Activated naive CD4-positive, alpha-beta T cell treated with anti-CD3 and anti-CD28 coated beads for 36 hours (primary cell): Measurements from ENCODE around the gene FARP1. TPM values are rescaled to one million over a fixed set of nuclear protein-coding genes. Genes with fewer than 3 reads are reported as not detected.

ENCODE experiments used
- CTCF ChIA-PET: fragments of 350-600 bp; sonication (Branson Sonifier 250); formaldehyde crosslinking; loops from one replicate; lab custom pipeline; 2021; ENCODE audit warnings: antibody characterized with exemption; lab: Charles Lee
- DNase-seq: peaks from one replicate; pipeline ENCODE4 v3.0.0-alpha.2; 2020
- H3K27ac Mint-ChIP-seq: one replicate; pipeline ENCODE4 v1.8.0; 2021; ENCODE audit warnings: mild to moderate bottlenecking, mixed read lengths
- H3K27me3 Mint-ChIP-seq: one replicate; pipeline ENCODE4 v1.8.0; 2021; ENCODE audit warnings: low read depth, mixed read lengths
- H3K36me3 Mint-ChIP-seq: one replicate; pipeline ENCODE4 v1.8.0; 2021; ENCODE audit warnings: low read depth, mixed read lengths
- H3K4me1 Mint-ChIP-seq: one replicate; pipeline ENCODE4 v1.8.0; 2021; ENCODE audit warnings: low read depth, mixed read lengths
- H3K4me3 Mint-ChIP-seq: one replicate; pipeline ENCODE4 v1.8.0; 2021; ENCODE audit warnings: mild to moderate bottlenecking, moderate library complexity, mixed read lengths
- H3K9me3 Mint-ChIP-seq: one replicate; pipeline ENCODE4 v1.8.0; 2021; ENCODE audit warnings: mixed read lengths
- intact Hi-C: fragments of 100-400 bp; cut with micrococcal nuclease; formaldehyde crosslinking; loops from one replicate; pipeline ENCODE4 v1.15.1; 2023
- total RNA-seq, 2 experiments: library from RNA; stranded (reverse); gene quantifications; one replicate each; pipeline ENCODE4 v1.2.3, GENCODE V29; 2021

The FARP1 gene
- total RNA-seq, 2 experiments from 2014 or later: 0.27 to 0.38 TPM

- no peaks in the 10 kb centered on the region for H3K36me3 Mint-ChIP-seq
- H3K9me3 Mint-ChIP-seq: no peaks in the 10 kb centered on the region
- no peak overlapping the region for H3K27ac Mint-ChIP-seq
- DNase-seq: no peak
- CTCF ChIA-PET: interaction anchor here (1.0 kb wide), 1 partner anchor 342 kb away, joined by 3 read pairs; no protein-coding TSS in a partner anchor
- intact Hi-C loops: no loop called here
- no peaks in the 10 kb centered on the region for H3K27me3 Mint-ChIP-seq
- H3K4me1 Mint-ChIP-seq: no peaks in the 10 kb centered on the region
- H3K4me3 Mint-ChIP-seq: no peak overlapping the region
Measured at GRCh38 chr13:98311200-98311548, 168.3 kb downstream of the FARP1 start.

DNA sequence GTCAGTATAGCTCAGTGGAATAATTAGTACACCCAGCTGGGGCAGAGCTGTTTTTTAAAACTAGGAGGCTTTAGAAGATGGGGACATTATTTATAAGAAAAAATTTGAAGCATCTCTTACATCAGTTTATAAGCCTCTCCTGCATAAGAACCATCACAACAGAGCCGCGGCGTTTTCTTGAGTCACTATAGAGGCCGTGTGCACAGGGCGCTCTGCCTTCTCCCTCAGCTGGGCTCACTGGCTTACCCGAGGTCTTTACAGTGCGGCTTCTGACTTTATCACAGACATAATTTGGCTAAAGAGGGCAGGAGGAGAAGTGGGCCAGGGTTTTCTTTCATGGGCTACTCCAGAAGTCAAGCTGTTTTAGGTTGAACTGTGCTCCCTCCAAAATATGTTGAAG is 169.7 kb downstream of the FARP1 start:
- CTCF ChIA-PET: no interaction called here
- Mint-ChIP-seq H3K9me3 (no peaks in the 10 kb centered on the region), H3K27me3 (no peaks in the 10 kb centered on the region), H3K4me1 (no peaks in the 10 kb centered on the region), H3K4me3 (no peak overlapping the region), H3K27ac (no peak overlapping the region), H3K36me3 (no peaks in the 10 kb centered on the region)
- no peak for DNase-seq
- intact Hi-C loops: no loop called here

DNA sequence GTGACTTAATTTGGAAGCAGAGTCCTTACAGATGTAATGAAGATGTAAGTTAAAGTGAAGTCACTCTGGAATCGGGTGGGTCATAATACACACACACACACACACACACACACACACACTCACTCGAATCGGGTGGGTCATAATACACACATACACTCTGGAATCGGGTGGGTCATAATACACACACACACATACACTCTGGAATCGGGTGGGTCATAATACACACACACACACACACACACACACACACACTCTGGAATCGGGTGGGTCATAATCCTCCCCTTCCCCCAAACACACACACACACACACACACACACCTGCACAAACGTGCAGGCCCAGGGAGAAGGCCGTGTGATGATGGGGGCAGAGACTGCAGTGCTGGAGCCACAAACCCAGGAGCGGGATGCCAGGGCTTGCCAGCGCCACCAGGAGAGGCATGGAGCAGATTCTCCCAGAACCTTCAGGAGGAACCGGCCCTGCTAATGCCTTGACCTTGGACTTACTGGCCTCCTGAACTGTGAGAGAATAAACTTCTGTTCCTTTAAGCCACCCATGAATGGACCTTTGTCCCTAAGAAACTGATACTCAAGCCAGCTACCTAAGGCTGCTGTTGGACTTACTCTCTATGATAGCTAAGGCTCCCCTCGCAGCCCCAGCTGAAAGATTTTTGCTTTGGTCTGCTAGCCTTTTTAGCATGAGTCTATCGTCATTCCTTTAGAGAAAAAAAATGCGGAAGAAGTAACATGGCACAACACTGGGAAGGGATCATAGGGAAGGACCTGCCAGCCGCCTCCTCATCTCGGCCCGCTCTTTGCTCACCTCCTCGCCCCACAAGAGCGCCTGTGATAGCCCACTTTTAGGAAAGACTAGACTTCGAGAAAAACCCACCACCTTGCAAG is 170.4 kb downstream of the FARP1 start:
- Mint-ChIP-seq H3K36me3 (no peaks in the 10 kb centered on the region), H3K9me3 (no peaks in the 10 kb centered on the region), H3K27ac (no peak overlapping the region), H3K4me3 (no peak overlapping the region), H3K27me3 (no peaks in the 10 kb centered on the region), H3K4me1 (no peaks in the 10 kb centered on the region)
- CTCF ChIA-PET: no interaction called here
- no peak for DNase-seq
- intact Hi-C loops: no loop called here

DNA sequence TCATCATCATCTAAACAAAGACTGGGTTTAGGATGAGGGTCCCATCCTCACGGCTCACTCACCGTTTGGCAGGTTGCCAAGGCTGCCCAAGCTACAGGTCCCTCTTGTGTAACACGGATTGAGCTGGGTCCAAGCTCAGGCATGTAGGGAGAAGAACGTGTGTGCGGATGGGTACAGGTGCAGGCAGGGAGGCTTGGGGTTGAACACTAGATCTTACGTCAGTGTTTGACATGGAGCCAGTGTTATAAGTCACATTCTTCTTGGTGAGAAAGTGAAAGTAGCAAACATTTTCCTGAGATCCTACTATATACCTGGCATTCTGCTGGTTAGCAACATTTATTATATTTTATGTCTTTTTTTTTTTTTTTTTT is 171.0 kb downstream of the FARP1 start:
- Mint-ChIP-seq H3K27me3 (no peaks in the 10 kb centered on the region), H3K36me3 (no peaks in the 10 kb centered on the region), H3K4me1 (no peaks in the 10 kb centered on the region), H3K4me3 (no peak overlapping the region), H3K27ac (no peak overlapping the region), H3K9me3 (no peaks in the 10 kb centered on the region)
- intact Hi-C loops: no loop called here
- no peak for DNase-seq
- CTCF ChIA-PET: no interaction called here

DNA sequence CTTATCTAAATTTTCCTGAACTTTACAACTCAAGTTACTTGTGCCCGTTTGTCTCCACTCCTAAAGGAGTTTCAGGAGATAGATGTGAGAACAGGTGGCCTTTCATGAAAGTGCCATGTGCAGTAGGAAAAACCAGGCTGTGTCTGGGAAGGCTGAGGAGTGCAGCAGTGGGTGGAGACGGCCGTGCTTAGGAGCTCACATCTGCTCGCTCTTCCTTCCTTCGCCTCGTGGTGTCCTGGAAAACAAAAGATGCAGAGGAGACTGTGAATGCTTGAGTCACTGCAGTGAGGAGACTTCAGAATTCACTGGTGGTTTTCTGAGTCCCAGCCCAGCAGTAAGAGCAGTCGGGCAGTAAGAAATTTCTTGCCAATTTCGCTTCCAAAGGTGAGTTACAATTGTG is 172.6 kb downstream of the FARP1 start:
- H3K27me3 Mint-ChIP-seq: no peaks in the 10 kb centered on the region
- intact Hi-C loops: no loop called here
- no peak for DNase-seq
- no peaks in the 10 kb centered on the region for H3K4me1 Mint-ChIP-seq
- no peaks in the 10 kb centered on the region for H3K9me3 Mint-ChIP-seq
- H3K27ac Mint-ChIP-seq: no peak overlapping the region
- no peak overlapping the region for H3K4me3 Mint-ChIP-seq
- CTCF ChIA-PET: interaction anchor here (1.0 kb wide), 1 partner anchor 358 kb away, joined by 3 read pairs; no protein-coding TSS in a partner anchor
- no peaks in the 10 kb centered on the region for H3K36me3 Mint-ChIP-seq

DNA sequence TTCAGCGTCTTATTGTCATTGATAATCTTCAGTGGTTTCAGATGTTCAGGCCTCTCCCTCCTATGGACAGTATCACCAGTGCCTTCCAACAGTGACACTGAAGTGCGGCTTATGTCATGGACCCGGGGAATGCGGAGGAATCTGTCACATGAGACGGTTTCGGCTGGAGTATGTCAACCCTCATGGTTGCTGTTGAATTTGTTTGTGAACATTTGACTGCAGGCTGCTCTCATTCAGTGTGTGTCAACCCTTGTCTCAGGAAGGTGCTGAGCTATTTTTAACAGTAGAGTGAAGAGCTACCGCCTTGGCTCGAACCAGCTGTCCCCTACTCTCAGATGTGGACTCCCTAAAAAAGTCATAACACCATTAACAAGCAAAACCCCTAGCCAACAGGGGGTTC is 173.0 kb downstream of the FARP1 start:
- Mint-ChIP-seq H3K4me1 (no peaks in the 10 kb centered on the region), H3K27me3 (peaks cover 2% of the 10 kb centered on the region), H3K9me3 (no peaks in the 10 kb centered on the region), H3K4me3 (no peak overlapping the region), H3K36me3 (no peaks in the 10 kb centered on the region), H3K27ac (no peak overlapping the region)
- intact Hi-C loops: no loop called here
- no peak for DNase-seq
- CTCF ChIA-PET: no interaction called here

DNA sequence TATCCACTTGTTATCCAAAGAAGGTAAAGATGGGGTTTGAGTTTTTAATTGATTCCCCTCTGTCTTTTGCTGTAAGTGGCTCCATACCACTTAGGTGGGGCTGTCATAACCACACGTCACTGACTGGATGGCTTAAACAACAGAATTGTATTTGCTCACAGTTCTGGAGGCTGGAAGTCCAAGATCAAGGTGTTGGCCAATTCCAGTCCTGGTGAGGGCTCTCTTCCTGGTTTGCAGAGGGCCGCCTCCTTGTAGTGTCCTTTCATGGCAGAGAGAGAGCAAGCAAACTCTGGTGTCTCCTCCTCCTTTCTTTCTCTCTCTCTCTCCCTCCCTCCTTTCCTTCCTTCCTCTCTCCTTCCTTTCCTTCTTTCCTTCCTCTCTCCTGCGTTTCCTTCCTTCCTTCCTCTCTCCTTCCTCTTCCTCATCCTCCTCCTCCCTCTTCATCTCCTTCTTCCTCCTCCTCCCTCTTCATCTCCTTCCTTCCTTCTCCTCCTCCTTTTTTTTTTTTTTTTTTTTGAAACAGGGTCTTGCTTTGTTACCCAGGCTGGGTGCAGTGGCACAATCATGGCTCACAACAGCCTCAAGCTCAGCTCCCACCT is 174.8 kb downstream of the FARP1 start:
- Mint-ChIP-seq H3K4me1 (no peaks in the 10 kb centered on the region), H3K27me3 (peaks cover 2% of the 10 kb centered on the region), H3K36me3 (no peaks in the 10 kb centered on the region), H3K9me3 (no peaks in the 10 kb centered on the region), H3K27ac (no peak overlapping the region), H3K4me3 (no peak overlapping the region)
- no peak for DNase-seq
- intact Hi-C loops: no loop called here
- CTCF ChIA-PET: no interaction called here

DNA sequence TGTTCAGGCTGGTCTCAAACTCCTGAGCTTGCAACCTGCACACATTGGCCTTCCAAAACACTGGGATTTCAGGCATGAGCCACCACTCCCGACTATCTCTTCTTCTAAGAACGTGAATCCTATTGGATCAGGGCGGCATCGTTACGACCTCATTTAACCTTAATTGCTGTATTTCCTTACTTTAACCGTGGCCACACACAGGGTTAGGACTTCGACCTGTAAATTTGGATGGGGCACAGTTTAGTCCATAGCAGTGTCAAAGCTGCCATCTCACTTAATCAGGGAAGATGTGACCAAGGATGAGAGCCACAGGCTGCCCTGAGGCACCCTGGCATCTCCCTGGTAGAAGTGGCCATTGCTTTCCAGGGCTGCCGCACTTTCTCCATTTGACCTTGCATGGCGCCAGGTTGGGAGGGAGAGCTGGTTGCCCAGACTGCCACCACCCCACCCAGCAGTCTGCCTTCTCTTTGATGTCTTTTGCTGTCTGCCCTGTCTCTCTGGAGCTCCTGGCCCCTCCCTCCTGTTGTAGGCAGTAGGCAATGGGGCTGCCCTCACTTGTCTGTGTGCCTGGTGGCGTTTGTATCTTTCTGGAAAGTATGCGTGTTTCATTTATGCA is 175.5 kb downstream of the FARP1 start:
- no peaks in the 10 kb centered on the region for H3K9me3 Mint-ChIP-seq
- H3K27me3 Mint-ChIP-seq: peaks cover 2% of the 10 kb centered on the region
- H3K4me1 Mint-ChIP-seq: no peaks in the 10 kb centered on the region
- CTCF ChIA-PET: interaction anchor here (0.6 kb wide), 2 partner anchors 395 to 961 kb away, joined by 4 read pairs; no protein-coding TSS in a partner anchor
- H3K36me3 Mint-ChIP-seq: no peaks in the 10 kb centered on the region
- intact Hi-C loops: no loop called here
- no peak overlapping the region for H3K4me3 Mint-ChIP-seq
- DNase-seq: no peak
- H3K27ac Mint-ChIP-seq: no peak overlapping the region

DNA sequence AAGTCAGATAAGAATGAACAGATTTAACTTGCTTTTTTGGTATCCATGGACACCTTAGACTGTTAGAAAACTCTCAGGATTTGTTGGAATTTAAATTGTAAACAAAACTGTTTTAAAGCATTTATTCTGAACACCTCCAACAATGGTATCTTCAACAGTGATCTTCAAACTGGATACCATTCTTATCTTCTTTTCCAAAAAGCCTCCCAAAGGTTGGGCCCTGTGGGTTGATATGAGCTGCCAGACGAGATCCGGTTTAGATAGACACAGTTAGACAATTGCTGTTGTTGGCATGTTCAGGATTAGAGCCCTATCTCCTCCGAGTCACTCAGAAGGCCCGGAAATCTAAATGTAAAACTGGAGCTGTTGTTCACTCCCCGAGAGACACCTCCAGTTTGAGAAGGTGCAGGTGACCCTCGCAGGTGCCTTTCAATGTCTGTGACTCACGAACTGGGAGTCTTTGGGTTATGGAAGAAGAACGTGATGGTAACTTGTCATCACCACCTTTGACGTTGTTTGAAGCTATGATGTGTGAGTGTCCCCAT is 177.7 kb downstream of the FARP1 start:
- Mint-ChIP-seq H3K36me3 (no peaks in the 10 kb centered on the region), H3K27ac (no peak overlapping the region), H3K27me3 (peaks cover 5% of the 10 kb centered on the region), H3K4me3 (no peak overlapping the region), H3K9me3 (no peaks in the 10 kb centered on the region), H3K4me1 (no peaks in the 10 kb centered on the region)
- intact Hi-C loops: no loop called here
- DNase-seq: no peak
- CTCF ChIA-PET: interaction anchor here (1.0 kb wide), 1 partner anchor 366 kb away, joined by 3 read pairs; no protein-coding TSS in a partner anchor

- CTCF ChIA-PET: interaction anchor here (1.0 kb wide), 1 partner anchor 365 kb away, joined by 3 read pairs; no protein-coding TSS in a partner anchor
Measured at GRCh38 chr13:98321395-98321794, 178.5 kb downstream of the FARP1 start.

DNA sequence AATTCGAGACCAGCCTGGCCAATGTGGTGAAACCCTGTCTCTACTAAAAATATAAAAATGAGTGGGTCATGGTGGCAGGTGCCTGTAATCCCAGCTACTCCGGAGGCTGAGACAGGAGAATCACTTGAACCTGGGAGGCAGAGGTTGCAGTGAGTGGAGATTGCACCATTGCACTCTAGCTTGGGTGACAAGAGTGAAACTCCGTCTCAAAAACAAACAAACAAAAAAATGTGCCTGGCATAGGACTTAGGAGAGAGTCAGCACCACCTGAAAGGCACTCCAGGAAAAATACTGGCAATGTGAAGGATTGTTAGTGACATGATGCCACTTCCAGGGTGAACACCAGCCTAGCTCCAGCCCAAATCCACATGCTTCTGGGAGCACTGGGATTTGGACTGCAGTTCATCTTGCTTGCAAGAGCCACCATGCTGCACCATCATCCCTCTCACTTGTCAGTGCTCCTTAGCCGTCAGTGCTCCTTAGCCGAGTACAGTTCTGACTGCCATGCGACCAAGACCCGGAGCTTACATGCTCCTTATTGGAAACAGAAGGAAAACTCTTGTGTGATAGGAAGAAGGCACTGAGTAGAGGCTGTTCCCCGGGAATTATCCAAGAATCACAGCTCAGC is 179.3 kb downstream of the FARP1 start:
- Mint-ChIP-seq H3K4me1 (no peaks in the 10 kb centered on the region), H3K36me3 (no peaks in the 10 kb centered on the region), H3K27me3 (peaks cover 5% of the 10 kb centered on the region), H3K27ac (no peak overlapping the region), H3K9me3 (no peaks in the 10 kb centered on the region), H3K4me3 (no peak overlapping the region)
- DNase-seq: no peak
- intact Hi-C loops: no loop called here
- CTCF ChIA-PET: no interaction called here

More at GRCh38 chr13:98321395-98321794, 178.5 kb downstream of the FARP1 start:
- no peaks in the 10 kb centered on the region for H3K4me1 Mint-ChIP-seq
- H3K27ac Mint-ChIP-seq: no peak overlapping the region
- no peaks in the 10 kb centered on the region for H3K9me3 Mint-ChIP-seq
- intact Hi-C loops: no loop called here
- DNase-seq: no peak
- H3K27me3 Mint-ChIP-seq: peaks cover 5% of the 10 kb centered on the region
- no peaks in the 10 kb centered on the region for H3K36me3 Mint-ChIP-seq
- no peak overlapping the region for H3K4me3 Mint-ChIP-seq

GRCh38 chr13:98324105-98324504 is 181.2 kb downstream of the FARP1 start:
- Mint-ChIP-seq H3K9me3 (no peaks in the 10 kb centered on the region), H3K4me3 (no peak overlapping the region), H3K27ac (no peak overlapping the region), H3K27me3 (peaks cover 5% of the 10 kb centered on the region), H3K36me3 (no peaks in the 10 kb centered on the region), H3K4me1 (no peaks in the 10 kb centered on the region)
- intact Hi-C loops: no loop called here
- CTCF ChIA-PET: no interaction called here
- no peak for DNase-seq
